Measurements from ENCODE around the gene XRCC3.

Gene XRCC3

DNA sequence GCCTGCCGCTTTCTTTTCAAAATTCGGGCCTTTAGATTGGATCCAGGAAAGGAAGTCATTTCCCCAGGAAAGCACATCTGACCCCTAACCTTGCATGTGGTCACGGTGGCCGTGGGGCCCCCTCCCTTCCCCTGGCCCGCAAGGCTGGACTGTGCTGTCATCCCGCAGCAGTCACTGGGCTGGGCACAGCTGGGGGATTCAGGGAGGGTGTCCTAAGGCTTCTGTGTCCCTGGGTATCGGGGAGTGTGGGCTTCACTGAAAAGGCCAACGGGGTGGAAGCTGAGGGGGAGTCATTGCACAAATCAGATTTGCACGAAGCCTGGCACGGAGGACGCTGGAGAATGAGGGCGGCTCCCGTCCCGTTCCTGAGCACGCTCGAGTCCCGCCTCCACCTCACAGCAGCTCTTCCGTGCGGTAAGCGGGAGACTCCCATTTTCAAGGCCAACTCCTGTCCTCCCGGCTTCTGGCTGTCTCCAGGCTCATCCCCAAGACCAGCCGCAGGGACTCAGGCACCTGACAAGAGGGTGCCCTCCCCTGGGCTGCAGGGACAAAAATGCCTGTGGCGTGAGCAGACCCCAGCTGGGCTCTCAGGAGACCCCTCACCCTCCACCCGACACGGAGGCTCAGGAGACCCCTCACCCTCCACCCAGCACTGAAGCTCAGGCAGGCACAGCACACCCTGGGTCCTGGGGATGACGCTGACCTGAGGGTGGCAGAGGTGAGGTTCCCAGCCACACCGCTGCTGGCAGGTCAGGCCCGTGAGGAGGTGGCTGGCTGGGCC is 9.6 kb downstream of the XRCC3 start:
- DNase-seq: no peak

DNA sequence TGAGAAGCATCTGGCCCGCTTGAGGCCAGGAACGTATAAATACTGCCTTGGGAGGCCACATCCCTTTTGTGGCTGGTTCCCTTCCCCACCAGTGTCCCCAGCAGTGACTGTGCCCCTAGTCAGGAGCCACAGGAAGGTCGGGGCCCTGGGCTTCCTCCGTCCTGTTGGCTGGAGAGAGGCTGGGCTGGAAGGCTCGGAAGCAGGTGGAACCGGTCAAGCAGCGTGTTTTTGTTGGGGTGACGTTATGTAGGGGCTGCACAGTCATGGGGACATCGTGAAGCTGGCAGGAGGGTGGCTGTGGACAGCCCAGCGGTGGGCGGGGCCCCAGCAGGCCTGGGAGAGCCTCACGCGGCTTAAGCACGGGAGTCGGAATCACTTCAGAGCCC is 10.1 kb downstream of the XRCC3 start:
- no peak for DNase-seq

DNA sequence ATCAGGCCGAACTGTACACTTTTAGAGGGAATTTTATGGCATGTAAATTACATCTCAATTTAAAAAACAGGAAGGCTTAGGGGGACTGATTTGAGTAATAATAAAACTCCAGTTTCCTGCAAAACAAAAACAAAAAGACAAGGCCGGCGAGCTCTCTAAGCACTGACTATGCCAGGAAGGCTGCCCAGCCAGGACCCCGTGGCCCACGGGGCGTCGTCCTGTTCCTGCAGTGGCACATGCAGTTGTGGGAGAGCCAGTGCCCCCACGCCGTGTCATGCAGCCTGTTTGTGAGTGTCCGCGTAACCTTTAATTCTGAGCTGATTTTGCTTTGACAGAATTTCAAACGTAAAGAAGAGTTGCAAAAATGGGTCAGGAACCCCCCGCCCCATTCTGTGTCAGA is 10.5 kb downstream of the XRCC3 start:
- no peak for DNase-seq

DNA sequence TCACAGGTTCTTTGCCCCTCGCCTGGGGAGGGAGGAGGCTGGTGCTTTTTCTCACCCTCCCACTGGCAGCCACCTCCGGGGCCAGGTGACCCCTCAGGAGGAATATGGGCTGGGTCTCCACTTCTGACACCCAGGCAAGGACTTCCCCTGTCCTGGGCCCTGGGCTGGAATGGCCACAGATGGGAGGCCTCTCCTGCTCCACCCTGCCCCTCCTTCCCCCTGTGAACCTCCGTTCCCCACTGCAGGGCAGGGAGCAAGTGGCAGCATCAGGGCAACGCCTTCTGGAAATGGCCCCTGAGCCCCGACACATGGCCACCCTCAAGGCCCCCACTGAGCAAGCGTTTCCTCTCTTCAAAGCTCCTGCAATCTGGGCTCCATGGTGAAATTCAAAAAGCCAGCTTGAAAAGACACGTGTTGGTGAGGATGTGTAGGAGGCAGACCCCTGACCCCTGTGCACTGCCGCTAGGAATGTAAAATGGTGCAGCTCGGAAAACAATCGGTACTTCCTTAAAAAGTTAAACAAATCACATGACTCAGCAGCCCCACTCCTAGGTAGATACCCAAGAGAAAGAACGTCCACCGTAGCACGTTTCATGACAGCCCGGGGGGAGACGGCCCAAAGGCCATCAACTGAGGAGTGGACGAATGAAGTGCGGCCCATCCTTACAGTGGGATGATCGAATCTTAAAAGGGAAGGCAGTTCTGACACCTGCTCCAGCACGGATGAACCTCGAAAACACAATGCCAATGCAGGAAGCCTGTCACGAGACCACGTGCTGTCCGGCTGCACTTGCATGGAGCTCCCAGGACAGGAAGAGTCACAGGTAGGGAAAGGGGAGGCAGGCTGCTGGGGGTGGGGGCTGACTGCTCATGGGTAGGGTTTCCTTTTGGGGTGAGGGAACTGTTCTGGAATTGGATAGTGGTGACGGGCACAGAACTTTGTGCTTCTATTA is 11.5 kb downstream of the XRCC3 start:
- DNase-seq: no peak

DNA sequence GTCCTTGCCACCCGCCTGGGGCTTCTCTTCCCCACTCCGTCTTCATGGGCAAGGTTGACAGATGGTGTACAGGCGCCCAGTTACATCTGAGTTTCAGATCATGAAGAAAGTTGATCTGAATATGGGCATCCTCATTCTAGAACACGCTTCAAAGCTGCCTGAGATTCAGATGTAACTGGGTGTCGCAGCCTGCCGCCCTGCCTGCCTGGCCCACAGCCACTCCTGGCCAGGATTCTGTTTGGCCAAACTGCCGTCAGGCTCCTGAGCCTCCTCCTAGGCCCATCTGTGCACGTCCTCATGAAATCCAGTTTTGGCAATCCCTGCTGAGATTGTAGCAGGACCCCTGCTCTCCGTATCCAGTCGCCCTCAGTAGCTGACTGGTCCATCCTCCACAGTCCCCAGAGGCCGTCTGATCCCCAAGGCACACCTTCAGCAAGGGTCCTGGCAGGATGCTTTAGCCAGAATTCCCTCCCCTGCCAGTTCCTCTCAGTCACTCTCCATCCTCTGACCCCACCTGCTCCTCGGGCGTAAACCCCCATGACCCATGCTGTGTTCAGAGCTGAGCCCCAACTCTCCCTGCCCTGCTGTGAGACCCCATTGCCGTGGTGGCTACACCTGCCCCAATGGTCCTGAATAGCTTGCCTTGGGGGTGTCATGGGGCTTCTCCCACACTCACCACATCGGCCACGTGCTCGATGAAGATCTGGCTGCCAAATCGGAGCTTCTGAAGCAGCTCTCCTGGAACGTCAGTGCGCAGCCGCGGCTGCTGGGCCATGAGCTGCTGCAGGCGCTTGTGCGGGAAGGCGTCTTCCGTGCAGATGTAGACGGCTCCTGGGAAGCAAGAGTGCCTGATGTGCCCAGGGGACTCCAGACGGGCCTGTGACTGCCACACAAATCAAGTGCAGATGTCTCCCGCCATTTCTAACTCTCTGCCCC is 12.5 kb downstream of the XRCC3 start:
- DNase-seq: no peak

DNA sequence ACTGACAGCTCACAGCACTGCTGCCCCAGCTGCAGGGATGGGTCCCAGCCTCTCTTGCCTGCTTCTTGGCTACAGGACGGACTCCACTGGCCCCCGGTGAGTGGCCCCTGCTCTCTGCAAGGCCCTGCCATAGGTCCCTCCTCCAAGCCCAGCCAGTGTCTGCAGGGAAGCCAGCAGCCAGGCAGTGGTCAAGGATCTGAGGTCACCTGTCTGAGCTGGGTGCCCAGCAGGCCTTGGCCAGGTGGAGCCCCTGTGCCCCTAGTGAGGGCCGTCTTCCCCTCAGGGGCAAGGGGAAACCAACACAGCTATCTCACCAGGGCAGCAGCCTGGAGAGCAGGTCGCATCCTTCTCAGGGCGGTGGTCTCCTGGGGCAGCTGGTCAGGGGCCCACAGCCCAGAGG is 13.2 kb downstream of the XRCC3 start:
- DNase-seq: no peak

DNA sequence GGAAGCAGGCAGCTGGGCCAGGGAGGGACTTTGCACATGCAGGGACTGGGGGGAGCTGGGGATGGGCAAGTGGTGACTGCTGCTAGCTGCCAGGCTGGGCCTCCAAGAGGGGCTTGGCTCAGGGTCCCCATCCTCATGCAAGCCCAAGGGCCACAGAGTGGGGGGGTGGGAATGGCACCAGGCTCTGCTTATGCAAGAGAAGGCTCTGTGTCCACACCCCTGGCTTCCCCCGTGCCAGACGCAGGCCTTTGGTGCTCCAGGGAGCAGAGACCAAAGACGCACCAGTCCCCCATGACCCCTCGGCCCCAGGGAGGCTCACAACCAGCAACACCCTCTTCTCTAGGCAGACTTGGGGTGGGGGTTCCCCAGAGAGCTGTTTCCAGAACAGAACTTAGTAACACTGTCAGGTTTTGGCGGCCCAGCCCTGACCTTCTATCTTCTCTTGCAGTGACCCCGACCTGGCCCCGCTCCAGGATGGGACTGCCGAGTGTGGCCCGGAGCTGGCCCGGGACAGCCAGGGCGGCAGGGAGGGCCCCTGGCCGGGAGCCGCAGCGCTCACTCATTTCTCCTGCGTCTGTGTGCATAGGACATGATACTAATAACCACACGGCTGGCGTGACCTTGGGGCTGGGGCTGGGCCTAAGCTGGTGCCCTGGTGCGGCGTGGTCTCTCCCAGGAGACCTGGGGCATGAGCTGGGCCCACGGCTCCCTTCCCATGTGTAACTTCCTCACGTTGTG is 14.3 kb downstream of the XRCC3 start:
- DNase-seq: no peak

DNA sequence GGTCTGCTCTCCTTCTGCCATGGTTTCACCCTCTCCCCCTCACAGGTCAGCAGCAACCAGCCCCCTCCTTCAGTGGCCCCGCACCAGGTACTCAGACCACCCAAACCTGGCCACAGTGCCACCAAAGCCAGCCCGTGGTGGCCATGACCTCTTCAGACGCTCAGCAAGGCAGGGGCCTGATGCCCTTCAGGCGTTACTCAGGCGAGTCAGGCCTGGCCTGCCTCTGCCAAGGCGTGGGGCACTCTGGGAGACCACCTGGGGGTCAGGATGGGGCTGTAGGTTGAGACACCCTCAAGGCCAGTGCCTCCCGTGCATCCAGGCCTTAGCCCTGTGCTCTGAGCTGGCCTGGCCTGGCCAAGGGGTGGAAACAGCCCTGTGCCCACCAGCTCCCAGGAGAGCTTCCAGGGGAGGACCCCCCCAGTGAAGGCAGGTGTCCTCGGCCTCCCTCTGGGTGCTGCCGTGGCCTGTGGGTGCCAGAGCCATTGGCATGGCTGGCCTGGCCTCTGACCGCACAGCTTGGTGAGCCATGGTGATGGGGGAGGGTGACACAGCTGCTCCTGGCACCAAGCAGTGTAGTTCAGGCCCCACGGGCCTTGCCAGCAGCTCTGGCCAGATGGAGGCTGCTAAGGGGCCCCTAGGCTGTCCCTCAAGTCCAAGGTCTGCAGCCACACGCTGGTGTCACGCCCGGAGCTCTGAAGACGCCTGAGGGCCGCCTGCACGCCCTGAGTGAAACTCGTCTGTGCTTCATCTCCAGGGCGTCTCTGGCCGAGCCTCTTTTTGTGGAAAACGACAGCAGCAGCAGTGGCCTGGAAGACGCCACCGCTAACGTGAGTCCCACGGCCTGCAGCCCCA is 15.1 kb downstream of the XRCC3 start:
- no peak for DNase-seq

DNA sequence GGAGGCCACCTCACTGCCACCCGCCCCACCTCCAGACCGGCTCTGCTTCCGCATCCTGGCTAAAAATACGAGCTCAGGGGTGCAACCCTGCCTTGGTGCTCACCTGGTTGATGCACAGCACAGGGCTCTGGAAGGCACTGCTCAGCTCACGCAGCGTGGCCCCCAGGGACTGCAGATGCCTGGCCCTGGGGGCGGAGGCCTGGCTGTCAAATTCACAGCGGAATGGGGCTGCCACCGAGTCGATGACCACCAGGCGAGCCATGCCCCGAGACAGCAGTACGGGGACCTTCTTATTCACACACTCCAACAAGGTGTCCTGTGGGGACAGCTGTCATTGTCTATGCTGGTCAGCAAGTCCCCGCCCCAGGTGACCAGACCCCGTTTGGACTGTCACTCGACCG is 16.0 kb downstream of the XRCC3 start:
- no peak for DNase-seq

DNA sequence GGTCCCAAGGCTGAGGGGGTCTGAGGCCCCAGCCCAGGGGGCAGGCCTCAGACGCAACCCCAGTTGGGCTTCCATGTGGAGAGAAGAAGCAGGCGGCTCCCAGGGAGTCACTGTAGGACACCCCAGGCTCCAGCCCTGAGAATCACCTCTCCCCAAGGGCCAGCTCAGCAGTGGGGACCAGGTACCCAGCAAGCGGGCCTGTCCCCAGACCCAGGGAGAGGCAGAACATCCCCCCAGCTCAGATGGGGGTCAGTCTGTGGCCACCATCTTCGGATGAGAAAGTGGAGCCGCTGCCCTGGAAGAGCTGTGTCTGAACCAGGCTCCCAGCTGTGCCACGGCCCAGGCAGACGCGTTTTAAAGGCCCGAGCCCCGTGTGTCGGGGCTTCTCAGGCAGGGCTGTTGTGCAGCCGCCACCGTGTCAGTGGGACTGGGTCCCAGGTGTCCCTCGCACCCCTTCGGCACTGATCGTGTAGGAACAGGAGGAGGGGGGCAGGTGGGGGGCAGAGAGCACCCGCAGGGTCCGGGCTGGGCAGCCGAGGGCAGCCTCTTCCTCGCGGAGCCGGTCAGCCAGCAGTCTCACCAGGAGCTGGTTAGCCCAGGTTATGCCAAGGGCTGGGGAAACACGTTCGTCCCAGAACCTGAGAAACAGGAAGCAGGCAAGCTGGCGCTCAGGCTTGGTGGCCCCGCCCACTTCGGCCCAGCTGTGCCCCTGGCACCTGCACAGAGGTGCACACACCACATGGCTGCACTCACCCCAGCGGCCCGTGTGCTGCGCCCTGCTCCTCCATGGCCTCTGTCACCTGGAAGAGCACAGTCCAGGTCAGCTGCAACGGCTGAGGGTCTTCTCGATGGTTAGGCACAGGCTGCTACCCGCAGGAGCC is 16.6 kb downstream of the XRCC3 start:
- DNase-seq: no peak

DNA sequence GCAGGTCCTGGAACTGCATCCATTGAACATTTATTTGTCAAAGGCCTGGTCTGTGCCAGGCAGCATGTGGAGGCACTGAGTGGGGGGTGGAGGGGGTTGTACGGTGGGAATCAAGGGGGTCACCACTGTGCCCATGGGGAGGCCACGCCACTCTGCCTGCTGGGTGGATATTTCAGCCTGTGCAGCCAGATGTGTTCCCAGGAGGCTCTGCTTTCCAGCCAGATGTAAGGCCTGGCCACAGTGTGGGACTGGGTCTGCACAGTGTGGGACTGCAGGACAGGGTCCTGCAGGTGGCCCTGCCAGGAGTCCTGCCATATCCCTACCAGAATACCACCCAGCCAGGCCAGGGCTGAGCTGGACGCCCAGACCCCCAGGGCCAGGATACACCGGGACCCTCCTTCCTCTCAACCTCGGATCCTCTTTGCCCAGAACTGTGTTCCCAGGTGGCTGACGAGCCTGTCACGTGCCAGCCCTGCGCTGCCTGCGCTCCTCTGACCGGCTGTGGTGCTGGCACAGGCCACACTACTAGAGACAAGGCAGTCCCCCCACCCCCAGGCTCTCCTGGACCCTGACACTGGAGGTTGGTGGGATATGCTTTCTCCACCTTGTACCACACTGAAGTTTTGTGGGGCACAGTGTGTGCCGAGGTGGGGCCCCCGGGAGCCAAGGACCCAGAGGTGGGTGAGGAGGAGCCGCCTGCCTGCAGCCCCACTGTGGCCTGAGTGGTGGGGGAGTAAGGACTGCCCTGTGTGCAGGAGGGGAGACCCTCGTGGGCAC is 17.5 kb downstream of the XRCC3 start:
- DNase-seq: no peak

DNA sequence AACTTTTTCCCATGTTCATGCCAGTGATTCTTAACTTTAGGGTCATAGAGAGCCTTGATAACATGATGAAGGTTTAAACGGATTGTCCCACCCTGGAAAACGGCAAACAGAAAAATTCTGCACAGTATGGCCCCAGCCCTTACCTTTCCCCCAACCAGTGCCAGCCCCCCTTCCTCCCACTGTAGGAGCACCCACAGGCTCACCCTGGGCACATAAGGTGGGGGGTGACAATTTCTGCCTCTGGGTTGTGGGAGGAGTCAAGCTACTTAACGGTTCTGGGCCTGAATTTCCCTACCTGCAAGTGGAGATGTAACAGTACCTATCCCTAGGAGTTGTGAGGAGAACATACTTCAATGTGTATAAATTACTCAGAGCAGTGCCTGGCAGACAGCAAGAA is 18.0 kb downstream of the XRCC3 start:
- DNase-seq: no peak

DNA sequence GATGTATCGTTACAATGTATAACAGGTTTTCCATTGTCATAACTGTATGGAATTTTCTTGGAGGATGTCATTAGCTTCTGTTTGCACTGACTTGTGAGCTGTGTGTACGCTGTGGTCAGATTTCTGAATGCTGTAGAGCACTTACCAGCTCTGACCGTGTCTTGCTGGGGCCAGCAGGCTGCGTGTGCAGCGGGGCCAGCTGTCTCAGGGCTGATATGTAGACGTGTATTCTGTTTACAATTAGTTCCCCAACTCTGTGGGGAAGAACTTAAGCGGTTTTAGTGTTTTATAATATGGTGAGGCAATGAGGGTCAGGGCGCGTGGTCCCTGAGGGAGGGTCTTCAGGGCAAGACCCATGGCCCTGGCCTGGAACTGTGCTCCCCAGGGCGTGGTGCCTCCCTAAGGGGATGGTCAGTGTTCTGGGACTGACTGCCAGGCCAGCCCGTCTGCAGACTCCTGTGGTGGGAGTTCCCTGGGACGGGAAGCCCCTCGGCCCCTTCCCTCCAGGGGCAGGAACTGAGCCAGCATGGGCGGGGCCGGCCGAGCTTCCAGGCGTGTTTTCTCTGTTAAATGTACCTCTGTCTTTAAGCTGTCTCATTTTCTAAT is 18.7 kb downstream of the XRCC3 start:
- no peak for DNase-seq

DNA sequence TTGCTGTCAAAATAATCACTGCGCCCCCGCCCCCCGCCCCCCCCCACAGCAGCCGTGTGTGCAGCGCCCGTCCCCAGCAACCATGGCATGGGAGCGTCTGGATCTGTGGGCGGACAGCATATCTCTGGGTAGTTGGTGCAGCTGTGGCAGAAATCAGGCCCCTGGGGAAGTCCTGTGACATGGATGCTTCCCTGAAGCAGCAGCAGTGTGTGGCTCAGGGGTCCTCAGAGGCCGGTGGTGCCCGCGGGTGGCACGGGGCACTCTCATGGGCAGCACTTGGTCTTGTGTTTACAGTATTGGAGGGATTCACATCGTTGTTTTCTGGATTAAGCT is 19.2 kb downstream of the XRCC3 start:
- no peak for DNase-seq

DNA sequence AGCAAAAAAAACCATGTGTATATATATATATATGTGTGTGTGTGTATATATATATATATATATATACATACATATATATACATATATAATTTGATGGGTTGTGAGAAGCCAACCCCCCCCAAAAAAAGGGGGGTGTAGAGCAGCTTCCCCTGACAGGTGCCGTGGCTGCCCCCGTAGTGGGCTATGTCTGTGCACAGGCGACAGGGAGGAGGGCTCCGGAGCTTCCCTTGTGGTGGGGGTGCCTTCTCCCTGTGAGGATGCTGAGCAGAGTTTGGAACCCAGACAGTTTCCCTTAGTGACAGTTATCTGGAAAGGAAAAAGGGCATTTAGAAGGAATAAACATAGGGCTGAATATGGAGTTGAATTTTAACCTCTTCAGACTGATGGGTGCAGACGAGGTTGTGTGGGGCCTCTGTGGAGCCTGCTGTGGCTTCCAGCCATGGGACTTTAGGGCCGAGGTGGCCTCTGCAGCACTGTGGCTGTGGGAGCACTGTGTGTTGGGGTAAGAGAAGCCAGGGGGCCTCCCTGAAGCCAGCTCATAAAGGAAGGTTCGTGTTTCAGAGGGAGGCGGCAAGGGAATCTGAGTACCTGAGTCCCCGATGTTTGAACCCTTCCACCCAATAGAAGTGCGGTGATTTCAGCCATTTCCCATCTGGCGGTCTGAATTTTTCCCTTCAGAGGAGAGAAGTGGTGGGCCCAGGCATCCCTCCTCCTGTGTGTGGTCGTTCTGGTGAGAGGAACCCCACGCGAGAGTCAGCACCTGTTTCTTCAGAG is 19.8 kb downstream of the XRCC3 start:
- DNase-seq: no peak

DNA sequence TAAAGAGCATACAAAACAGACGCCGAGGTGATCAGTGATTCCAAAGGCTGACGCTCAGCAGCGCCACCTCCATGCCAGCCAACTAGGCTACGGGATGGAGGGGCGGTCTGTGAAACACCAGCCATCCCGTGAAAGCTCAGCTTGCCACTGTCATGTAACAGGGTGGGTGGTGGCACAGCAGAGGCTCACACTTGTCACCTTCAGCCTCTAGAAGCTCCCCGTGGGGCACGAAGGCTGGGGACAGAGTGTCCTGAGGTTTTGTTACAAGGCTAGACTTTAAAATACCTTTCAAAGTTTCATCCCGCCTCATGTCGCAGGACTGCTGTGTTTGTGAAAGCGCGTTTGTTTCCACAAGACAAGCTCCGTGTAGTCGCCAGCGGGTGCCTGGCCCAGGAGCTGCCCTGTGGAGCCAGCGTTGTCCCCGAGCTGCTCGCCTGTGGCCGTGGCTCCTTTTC is 20.7 kb downstream of the XRCC3 start:
- DNase-seq: no peak

DNA sequence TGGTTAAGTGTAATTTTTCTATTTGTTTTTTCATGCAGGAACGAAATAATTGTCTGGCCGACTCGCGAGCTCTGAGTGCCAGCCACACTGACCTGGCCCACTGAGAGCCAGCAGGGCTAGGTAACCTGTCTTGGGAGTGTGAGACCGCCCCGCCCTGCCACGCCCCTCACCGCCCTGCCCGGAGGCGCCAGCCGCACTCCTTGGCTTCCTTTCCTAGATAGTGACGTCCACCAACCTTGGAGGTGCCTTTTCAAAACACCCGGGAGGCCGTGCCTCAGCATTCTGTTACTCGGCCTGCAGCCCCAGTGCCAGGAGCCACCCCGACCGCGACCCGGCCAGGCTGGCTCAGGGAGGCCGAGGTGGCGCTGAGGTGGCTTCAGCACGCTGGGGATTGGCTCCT is 21.7 kb downstream of the XRCC3 start:
- DNase-seq: no peak

DNA sequence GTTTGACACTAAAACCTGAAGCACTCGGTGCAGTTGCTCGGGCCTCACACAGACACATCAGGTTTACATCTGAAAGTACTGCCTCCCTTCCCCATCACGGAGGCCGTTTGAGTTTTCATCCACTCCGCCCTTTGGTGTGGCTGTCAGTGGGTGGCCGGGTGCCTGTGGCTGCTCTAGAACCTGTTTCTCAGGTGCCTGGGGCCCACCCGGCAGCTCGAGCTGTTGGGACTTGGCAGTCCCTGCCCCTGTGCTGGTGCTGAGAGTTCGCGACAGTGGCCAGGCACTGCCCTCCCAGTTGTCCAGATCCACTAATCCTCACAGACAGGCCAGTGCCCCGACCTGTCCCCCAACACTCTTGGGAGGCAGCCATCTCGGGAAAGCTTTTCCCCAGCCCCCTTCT is 22.4 kb downstream of the XRCC3 start:
- no peak for DNase-seq

All from NCI-H2081 treated with DMSO at 0.1 percent for 48 hours (cell line).